Stimulated activated CD4-positive, alpha-beta T cell treated with anti-CD3 and anti-CD28 coated beads, Interleukin-15, amount 100 ng/mL, for 1 hour (primary cell): ENCODE data around the gene TSPAN17.

Source experiments
- DNase-seq, 2 donors: peaks; one replicate each; pipeline ENCODE4 v3.0.0-alpha.2; 2020; ENCODE audit warnings: low read depth in 1 of 2, low spot score in 1 of 2

Gene TSPAN17

GRCh38 chr5:176621661-176622079, 25.6 kb upstream of the TSPAN17 start:
- no peak for DNase-seq

GRCh38 chr5:176624142-176624541, 23.1 kb upstream of the TSPAN17 start:
- no peak for DNase-seq

- DNase-seq, result no peak
These were observed 22.3 kb upstream of the TSPAN17 start for GRCh38 chr5:176624938-176625337.

DNA sequence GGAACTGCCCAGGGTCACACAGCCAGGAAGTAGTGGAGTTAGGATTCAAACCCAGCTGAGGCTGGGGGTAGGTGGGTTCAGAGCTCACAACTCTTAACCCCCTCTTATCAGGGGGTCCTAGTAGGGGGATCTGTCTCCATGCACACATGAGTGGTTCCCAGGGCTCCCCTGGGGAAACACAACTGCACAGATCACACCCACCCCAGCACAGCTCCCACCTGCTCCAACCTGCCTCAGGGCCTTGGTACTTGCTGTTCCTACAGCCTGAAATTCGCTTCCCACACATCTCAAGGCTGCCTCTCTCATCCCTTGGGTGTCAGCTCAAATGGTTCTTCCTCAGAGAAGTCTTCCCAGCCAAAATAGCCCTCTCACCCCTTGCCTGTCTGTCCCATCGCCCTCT, 21.8 kb upstream of the TSPAN17 start:
- DNase-seq, result no peak

GRCh38 chr5:176625966-176626875, 21.1 kb upstream of the TSPAN17 start:
- no peak for DNase-seq

- no peak for DNase-seq
These were observed 20.4 kb upstream of the TSPAN17 start for GRCh38 chr5:176626876-176627236.

DNA sequence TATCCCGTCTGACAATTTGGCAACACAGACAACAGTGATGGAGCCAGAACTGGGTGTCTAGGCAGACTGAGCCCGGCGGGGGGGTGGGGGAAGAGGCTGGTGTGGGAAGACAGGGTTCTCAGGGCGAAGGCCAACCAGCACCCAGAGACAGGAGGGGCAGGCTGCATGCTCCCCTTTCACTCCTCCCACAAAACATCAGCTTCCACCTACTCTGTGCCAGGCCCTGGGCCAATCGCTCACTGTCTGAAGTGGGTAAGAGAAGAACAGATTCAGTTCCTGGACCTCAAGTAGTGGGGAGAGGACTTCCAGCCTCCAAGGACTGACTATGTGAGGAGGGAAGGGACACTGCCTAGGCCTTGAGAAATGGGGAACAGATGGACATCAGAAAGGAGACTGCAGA, 19.7 kb upstream of the TSPAN17 start:
- no peak for DNase-seq

GRCh38 chr5:176628406-176629228, 18.7 kb upstream of the TSPAN17 start:
- DNase-seq, result no peak

DNA sequence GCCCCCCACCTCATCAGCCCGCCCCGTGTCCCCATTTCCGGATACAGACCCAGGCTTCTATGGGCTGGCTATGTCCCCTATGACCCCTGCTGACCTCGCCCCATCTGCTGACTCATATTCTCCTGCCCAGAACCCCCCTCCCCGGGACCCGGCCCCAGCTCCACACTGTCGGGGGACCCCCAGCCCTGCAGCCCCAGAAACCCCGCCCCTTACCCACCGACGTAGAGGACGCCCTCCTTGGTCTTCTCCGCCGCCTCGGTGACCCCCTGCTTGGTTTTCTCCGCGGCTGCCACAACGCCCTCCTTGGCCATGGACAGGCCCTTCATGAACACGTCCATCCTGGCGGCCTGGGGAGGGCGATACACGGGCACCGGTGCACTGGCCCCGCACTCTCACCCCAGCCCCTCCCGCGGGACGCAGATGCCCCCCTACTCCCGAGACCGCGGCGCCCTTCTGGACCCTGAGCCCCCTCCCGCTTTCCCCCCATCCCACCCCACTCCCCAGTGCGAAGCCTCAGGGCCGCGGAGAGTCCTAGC, 17.9 kb upstream of the TSPAN17 start:
- no peak for DNase-seq

DNA sequence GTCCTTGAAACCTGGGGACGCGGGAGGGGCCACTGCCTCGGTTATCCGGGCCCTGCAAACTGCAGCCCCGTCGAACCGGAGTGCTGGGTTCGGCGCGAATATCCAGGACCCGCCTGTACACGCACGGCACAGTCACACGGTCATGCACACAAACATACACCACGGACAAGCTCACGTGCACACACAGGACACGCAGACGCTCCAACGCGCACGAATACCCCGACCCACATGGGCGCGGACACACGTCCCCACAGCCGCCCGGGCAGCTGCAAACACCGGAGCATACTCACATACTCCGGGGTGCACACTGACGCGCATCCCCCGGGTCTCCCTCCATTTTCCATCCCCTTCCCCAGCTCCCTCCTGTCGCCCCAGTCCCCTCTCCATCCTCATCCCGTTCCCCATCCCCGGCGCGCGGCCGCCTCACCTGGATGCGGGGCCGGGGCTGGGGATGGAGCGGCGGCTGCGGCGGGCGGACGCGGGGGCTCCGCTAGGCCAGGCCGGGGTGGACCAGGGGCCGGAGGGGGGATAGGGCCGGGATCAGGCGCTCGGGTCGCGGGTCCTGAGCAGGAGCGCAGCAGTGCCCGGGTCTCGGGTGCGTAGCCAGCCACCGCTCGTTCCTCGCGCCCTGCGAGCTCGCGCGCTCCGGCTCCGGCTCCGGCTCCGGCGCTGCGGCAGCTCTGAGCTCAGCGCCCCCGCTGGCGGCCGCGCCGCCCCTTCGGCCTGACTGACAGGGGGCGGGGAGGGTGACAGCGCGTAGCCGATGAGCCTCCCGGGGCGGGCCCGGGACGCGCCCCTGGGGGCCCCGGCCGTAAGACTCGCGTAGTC, 17.2 kb upstream of the TSPAN17 start, which contains the start of the genes EIF4E1B and SNCB:
EIF4E1B (plus strand) TSS at position 823 of the 828 bp plus-strand sequence. CDS start 12,113 bp downstream, outside the sequence.
SNCB (minus strand) TSS at position 682 of the 828 bp plus-strand sequence. CDS start 880 bp downstream, outside the sequence.
- DNase-seq, result peak in 1 of 2 donors; percentile 38

DNA sequence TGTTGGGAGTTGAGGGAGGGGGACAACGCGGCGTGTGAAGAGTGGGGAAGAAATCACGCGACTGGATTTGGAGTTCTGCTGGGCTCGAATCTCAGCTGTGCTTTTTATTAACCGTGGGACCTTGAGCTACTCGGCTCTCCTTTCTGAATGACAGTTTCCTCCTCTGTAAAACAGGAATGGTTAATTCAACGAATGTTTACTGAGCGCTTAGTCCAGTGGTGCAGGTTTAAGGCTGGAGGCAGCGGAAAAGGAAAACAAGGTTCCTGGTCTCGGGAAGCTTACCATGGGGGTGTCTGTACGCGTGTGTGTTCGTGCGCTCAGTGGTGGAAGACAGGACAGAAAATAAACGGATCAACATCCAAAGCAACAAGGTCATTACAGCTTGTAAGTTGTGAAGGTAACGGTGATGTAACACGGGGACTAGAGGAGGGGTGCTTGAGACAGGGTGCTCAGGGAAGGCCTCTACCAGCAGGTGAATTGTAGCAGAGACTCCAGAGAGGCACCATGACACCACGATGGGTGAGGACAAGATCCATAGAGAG, 16.5 kb upstream of the TSPAN17 start:
- no peak for DNase-seq

DNA sequence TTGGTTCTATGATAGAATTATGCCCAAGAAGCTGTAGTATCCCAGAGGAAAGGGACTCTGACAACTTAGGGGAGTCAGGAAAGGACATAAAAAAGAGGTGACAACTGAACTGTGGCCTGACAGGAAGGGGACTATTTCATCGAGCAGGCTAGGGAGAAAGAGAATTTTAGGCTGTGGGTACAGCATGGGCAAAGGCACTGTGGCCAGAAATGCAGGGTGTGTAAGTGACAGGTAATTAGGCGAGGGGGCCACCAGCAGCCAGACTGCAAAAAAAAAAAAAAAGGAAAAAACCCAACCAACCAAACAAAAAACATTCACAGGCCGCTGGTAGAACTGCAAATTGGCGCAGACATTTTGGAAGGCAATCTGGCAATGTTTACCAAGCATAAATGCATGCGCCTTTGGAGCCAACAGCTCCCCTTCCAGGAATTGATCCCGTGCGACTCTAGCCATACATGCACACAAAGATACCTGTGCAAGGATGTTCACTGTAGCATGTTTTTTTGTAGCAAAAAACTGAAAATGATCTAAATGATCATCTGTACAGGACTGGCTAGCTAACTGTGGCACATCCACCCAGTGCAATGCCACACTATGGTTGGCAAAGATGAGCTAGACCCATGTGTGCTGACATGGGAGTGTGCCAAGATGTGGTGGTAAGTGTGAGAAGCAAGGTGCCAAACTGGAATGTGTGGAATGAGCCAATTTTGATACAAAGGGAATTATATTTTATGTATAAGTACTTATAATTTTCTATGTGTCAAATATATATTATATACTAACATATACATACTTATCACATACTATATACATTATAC, 15.7 kb upstream of the TSPAN17 start:
- DNase-seq, result no peak

DNA sequence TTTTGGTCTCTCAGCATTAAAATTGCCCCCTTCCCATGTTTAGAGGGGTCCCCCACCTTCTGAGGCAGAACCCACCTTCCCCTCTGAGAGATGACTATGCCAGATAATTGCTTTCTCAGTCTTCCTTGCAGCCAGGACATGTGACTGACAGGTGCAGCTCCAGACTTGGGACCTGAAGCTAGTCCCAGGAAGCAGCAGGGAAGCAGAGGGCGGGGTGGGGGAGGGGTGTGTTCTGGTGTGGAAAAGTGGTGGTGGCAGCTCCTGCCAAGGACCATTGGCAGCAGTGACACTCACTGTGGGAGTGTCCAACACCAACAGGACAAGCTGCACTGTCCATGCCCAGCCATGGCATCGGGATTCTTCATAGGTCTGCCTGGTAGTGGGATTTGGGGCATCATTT, 14.5 kb upstream of the TSPAN17 start:
- DNase-seq, result no peak

DNA sequence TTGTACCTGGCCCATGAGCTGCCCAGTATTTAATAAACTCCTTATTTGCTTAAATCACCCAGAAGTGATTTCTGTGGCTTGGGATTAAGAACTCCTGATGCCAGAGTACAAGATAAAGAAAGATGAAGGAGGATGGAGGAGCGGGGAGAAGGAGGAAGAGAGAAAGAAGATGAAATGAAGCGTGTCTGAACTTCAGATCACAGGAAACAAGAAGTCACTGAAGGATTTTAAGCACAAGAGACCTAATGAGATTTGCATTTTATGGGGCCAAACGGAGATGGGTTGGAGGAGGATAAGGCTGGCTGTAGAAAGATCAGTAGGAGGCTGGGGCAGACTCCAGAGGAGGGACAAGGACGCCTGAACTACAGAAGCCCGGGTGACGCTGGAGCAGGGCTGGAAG, 13.7 kb upstream of the TSPAN17 start:
- no peak for DNase-seq

DNA sequence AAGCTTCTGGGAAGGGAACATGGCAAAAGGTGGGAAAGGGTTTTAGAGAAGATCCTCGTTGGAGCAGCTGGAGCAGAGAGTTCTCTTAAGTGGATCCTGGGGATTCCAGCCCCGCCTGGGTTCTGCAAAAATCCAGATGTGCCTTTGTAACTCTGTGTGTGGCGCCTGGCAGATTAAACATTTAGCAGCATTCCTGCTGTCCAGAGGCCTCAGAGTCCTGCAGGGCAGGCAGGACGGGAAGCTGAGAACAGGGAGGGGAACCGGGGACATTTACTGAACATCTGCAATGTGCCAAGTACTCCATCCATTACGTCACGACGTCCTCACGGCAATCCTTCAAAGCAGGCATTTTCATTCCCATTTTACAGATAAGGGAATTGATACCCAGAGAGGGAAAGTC, 10.9 kb upstream of the TSPAN17 start:
- DNase-seq, result no peak

DNA sequence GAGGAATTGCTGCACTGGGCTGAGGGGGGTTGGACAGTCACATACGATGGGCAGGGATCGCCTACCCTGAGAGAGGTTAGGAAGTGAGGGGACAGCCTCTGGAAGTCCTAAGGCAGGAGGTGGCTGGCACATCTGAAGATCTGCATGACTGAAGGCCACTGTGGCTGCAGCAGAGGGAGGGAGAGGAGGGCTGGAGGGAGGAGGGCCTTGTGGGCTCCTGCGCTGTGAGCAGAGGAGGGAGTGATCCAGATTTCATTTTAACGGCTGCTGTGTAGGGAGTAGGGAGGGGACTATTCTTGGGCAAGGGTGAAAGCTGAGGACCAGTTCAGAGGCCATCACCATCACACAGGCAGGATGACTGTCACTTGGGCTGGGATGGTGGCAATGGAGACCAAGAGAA, 9.7 kb upstream of the TSPAN17 start:
- no peak for DNase-seq

- DNase-seq, result no peak
These were observed 8.8 kb upstream of the TSPAN17 start for GRCh38 chr5:176638437-176638836.

DNA sequence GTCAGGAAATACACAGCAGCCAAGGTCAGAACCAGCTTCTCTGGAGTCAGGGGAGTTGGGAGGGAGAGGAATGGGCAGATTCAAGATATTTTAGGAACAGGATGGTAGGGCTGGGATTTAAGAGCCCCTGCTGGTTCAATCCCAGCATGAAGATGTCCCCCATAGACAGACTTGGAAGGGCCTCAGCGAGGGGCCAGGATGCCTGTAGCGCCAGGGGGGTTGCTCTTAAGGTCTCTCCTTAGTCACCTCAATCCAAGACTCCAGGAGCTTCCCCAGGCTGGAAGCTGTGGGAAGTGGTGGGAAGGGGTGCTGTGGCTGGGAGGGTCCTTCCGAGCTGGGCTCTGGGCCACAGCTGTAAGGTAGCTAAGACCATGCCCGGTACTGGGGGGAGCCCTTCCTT, 8.1 kb upstream of the TSPAN17 start:
- no peak for DNase-seq

- DNase-seq, result no peak
These were observed 7.3 kb upstream of the TSPAN17 start for GRCh38 chr5:176639981-176640380.

GRCh38 chr5:176640616-176641015, 6.7 kb upstream of the TSPAN17 start:
- no peak for DNase-seq
